Erythroblast (primary cell): ENCODE measurements around the gene RTCA.
A peak's percentile ranks its signal among the peaks of the same experiment; 100 is the strongest.
"Not testable (repeated sequence)": the region's sequence is repeated elsewhere in the genome, so short reads cannot be mapped to it uniquely, and the experiment has no call there.

ENCODE experiments used
- DNase-seq, 2 experiments: peaks; one replicate each; lab custom pipeline; 2025; lab: John Stamatoyannopoulos, UW
- GATA1 ChIP-seq: IDR thresholded peaks from 2 replicates; pipeline ENCODE4 v1.6.1; 2011; ENCODE audit warnings: low read depth, mild to moderate bottlenecking, control low read depth, low read length, moderate library complexity
- POLR2A ChIP-seq: IDR thresholded peaks from 2 replicates; pipeline ENCODE4 v1.6.1; 2011; ENCODE audit warnings: mild to moderate bottlenecking, low read length

The RTCA gene

GRCh38 chr1:100277866-100278265, 11.8 kb downstream of the RTCA start:
- TF ChIP-seq POLR2A (no peak), GATA1 (no peak)
- DNase-seq: peak; percentile 44 to 57

DNA sequence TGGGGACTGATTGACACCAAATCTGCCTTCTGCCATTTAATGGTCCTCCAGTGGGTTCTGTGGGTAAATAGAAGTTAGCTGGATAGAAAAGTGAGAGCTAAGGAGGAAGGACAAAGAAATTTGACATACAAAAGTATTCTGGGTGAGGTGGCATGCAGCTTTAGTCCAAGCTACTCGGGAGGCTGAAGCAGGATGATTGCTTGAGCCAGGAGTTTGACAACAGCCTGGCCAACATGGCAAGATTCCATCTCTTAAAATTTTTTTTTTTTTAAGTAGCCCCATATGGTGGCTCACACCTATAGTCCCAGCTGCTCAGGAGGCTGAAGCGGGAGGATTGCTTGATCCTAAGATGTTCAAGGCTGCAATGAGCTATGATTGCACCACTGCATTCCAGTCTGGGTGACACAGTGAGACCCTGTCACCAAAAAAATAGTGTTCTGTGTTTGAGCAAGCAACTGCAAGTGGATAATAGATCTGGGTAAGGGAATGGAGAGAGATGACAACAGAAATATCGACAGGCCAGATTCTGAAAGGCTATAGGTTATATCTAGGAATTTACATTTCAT, 13.4 kb downstream of the RTCA start:
- TF ChIP-seq GATA1 (no peak), POLR2A (no peak)
- DNase-seq: no peak

DNA sequence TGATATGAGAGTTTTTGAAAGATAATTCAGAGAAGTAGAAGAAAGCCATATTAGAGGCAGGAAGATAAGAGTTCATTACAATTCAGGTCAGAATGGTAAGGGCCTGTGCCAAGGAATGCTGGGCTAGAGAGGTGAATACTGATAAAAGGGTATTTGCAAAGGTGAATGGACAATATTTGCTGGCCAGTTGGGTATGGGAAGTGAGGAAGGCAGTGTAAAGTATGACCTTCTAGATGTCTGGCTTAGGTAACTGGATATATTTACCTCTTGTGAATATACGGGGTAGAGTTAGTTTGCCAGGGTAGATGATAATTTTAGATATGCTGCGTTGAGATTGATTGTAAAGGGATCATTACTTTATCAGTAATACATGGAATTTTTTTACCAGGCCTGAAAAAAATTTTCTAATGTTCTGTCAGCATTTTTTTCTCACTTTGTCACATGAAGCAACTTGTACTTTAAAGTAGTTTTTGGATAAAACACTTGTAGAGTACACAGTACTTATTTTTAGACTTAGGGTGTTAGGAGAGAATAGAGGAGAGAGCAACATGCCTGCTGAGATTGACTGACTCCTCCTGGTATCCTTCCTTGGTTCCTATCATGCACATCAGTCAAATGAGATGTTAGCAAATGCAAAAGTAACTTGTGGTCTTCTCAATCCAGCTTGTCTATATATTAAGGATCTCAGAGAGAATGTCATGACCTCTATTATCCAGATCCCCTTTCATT, 14.1 kb downstream of the RTCA start:
- TF ChIP-seq GATA1 (no peak), POLR2A (no peak)
- DNase-seq: no peak

- TF ChIP-seq POLR2A (no peak), GATA1 (no peak)
- no peak for DNase-seq
These were observed 18.6 kb downstream of the RTCA start for GRCh38 chr1:100284591-100284990.

- no peak for DNase-seq
- TF ChIP-seq GATA1: no peak
- TF ChIP-seq POLR2A: no peak
These were observed 21.1 kb downstream of the RTCA start for GRCh38 chr1:100287162-100287561.

DNA sequence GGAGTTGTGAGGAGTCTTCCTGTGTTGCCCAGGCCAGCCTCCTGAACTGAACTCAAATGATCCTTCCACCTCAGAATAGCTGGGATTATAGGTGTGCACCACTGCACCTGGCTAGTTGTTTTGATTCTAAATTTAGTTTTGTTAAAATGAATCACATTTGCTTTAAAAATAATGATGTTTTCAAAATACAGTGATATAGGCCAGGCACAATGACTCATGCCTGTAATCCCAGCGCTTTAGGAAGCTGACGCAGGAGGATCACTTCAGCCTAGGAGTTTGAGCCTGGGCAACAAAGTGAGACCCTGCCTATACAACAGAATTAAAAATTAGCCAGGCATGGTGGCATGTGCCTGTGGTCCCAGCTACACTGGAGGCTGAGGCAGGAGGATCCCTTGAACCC, 24.3 kb downstream of the RTCA start:
- TF ChIP-seq POLR2A: no peak
- no peak for TF ChIP-seq GATA1

GRCh38 chr1:100292711-100293110, 26.7 kb downstream of the RTCA start:
- no peak for DNase-seq
- TF ChIP-seq GATA1: no peak
- no peak for TF ChIP-seq POLR2A

More for the DNA sequence above, 24.3 kb downstream of the RTCA start:
- no peak for DNase-seq

DNA sequence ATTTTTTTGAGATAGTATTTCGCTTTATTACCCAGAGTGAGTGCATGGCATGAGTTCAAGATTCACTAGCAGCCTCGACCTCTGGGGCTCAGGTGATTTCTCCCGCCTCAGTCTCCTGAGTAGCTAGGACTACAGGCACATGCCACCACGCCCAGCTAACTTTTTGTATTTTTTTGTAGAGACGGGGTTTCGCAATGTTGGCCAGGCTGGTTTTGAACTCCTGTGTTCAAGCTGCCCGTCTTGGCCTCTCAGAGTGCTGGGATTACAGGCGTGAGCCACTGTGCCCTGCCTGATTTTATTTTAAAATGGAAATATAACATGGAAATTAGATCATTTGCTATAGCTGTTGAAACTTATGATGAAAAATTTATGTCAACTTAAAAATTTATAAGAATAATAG, 30.1 kb downstream of the RTCA start:
- TF ChIP-seq GATA1: no peak
- no peak for TF ChIP-seq POLR2A
- no peak for DNase-seq

GRCh38 chr1:100296997-100297396, 31.0 kb downstream of the RTCA start:
- DNase-seq: not testable (repeated sequence)

- no peak for DNase-seq
- TF ChIP-seq POLR2A: no peak
- no peak for TF ChIP-seq GATA1
These were observed 32.5 kb downstream of the RTCA start for GRCh38 chr1:100298512-100298911.

GRCh38 chr1:100299521-100300222, 33.7 kb downstream of the RTCA start:
- DNase-seq: no peak
- no peak for TF ChIP-seq GATA1
- no peak for TF ChIP-seq POLR2A

DNA sequence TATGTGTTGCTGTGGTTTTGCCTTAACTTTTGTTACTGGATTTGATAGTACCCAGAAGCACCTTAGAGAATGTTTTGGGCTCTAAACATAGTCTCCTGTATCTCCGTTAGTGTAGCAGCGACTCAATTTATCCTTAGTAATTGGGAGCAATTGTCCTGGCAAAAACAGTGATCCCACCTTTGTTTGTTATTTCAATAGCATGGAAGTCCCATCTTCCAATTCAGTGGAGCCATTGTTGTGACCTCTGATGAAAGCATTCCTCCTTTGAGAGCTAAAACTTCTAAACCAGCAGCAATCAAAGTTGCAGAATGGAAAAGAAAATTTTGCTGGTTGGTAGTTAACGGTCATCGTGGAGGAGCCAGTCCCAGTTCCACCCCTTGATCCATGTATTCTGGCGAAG, 34.7 kb downstream of the RTCA start:
- TF ChIP-seq GATA1 (no peak), POLR2A (no peak)
- no peak for DNase-seq

- no peak for DNase-seq
- TF ChIP-seq POLR2A (no peak), GATA1 (no peak)
These were observed 36.7 kb downstream of the RTCA start for GRCh38 chr1:100302739-100303138.

DNA sequence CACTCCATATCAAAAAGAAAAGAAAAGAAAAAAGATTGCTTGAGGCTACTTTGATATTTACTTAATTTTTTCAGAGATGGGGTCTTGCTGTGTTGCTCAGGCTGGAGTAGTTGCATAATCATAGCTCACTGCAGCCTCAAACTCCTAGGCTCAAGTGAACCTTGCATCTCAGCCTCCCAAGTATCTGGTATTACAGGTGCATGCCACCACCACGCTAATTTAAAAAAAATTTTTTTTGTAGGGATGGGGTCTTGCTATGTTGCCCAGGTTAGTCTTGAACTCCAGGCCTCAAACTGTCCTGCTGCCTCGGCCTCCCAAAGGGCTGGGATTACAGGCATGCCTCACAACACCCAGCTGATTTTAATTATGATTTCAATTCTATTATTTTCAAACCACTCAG, 38.2 kb downstream of the RTCA start:
- no peak for DNase-seq
- TF ChIP-seq POLR2A: no peak
- no peak for TF ChIP-seq GATA1

DNA sequence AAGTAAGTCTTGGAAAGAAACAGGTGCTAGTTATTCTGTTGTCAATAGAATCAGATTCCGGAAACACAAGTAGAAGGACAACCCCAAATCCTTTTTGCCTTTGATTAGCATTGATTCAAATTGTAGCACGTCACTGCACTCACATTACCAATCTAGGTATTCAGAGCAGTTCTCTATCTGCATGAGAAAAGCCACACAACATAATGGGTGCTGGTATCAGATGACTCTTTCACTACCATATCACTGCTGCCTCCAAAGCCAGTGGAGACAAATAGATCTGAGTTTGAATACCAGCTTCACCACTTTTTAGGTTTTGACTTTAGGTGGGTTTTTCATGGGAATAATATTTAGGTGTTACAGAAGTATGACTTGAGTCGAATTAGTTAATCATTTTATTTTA, 38.9 kb downstream of the RTCA start:
- TF ChIP-seq POLR2A: no peak
- no peak for TF ChIP-seq GATA1
- no peak for DNase-seq
